Lower lobe of right lung (tissue), 2 donors: ENCODE measurements around the gene RAD18. TPM values are rescaled to one million over a fixed set of nuclear protein-coding genes. Genes with fewer than 3 reads are reported as not detected.

ENCODE experiments used
- ATAC-seq, 2 donors: fragments of 200-7000 bp; cut with Tn5 transposase; one replicate each; pipeline ENCODE4 v1.9.1; 2020 to 2022; ENCODE audit warnings: mild to moderate bottlenecking in 2 of 2, moderate library complexity in 2 of 2
- DNase-seq: peaks from one replicate; pipeline ENCODE4 v3.0.0-alpha.2; 2020
- H3K27ac ChIP-seq: fragments of 200-600 bp; one replicate; pipeline ENCODE4 v1.8.0; 2022
- H3K27me3 ChIP-seq: fragments of 200-600 bp; one replicate; pipeline ENCODE4 v1.8.0; 2022; ENCODE audit warnings: low read depth
- H3K36me3 ChIP-seq: fragments of 200-600 bp; one replicate; pipeline ENCODE4 v1.8.0; 2022; ENCODE audit warnings: mild to moderate bottlenecking
- H3K4me1 ChIP-seq: fragments of 200-600 bp; one replicate; pipeline ENCODE4 v1.8.0; 2022
- H3K4me3 ChIP-seq: fragments of 200-600 bp; one replicate; pipeline ENCODE4 v1.8.0; 2022; ENCODE audit warnings: mild to moderate bottlenecking
- H3K9me3 ChIP-seq: fragments of 200-600 bp; one replicate; pipeline ENCODE4 v1.8.0; 2022
- CTCF ChIP-seq: fragments of 200-600 bp; IDR thresholded peaks from one replicate; pipeline ENCODE4 v1.8.0; 2022; ENCODE audit warnings: antibody characterized with exemption, mild to moderate bottlenecking
- intact Hi-C: fragments of 100-400 bp; cut with DNase I; formaldehyde crosslinking; loops from one replicate; pipeline ENCODE4 v1.11.0; 2022
- total RNA-seq: library from RNA; stranded (reverse); fragmentation: NEBNext Ultra II Directional; extraction: Animal tissue kit (Norgen Biotek cat#: 25700); gene quantifications from one replicate; pipeline ENCODE4 v1.2.1, GENCODE V29; 2021
- donor health status: DM: no; HTN: yes; CAD: no; lungs with severe emphysema.

RAD18 gene
- total RNA-seq, 1 donor from 2014 or later = 12.6 TPM

DNA sequence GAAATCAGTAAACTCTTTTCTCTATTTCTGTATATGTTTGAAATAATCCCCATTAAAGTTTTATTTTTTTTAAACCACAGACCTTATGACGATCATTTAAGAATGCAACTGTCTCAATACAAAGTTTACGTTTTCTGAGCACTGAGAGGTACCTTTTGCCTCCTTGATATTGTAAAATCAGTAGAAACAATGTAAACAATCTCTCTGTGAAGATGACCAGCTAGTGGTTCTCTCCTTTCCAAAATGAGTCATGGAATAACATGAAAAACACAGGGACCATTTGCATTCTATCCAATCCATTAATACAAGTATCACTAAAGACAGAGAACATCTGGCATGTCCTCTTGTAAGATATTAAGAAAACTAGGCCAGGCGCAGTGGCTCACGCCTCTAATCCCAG lies 48.8 kb downstream of the RAD18 start:
- H3K36me3 ChIP-seq = no peaks in the 10 kb centered on the region
- no peak for DNase-seq
- intact Hi-C loops = no loop called here
- ATAC-seq = no peak
- H3K27me3 ChIP-seq = no peaks in the 10 kb centered on the region
- H3K9me3 ChIP-seq = no peaks in the 10 kb centered on the region
- no peak overlapping the region for H3K4me3 ChIP-seq
- no peak overlapping the region for H3K27ac ChIP-seq
- H3K4me1 ChIP-seq = no peaks in the 10 kb centered on the region
- TF ChIP-seq CTCF = no peak

DNA sequence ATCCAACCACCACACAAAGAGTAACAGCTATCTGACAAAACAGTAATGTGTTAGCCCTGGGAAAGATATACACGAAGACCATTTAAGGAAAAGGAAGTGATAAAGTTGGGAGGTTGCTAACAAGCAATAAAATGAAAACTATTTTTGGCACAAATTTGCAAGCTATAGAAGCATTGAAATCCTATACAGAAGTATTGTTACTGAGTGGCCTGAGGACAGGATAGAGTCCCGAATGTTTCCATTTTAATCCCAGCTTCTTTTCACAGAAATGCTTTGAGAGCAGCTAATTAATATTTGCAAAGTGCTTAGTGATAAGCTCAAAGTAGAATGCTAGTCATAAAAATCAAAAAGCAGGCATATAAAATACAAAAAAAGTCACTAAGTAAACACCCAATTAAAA lies 51.5 kb downstream of the RAD18 start:
- intact Hi-C loops = no loop called here

GRCh38 chr3:8909160-8909559 lies 54.1 kb downstream of the RAD18 start:
- TF ChIP-seq CTCF = no peak

More for the DNA sequence above, 51.5 kb downstream of the RAD18 start:
- H3K9me3 ChIP-seq = no peaks in the 10 kb centered on the region
- H3K36me3 ChIP-seq = no peaks in the 10 kb centered on the region
- H3K4me3 ChIP-seq = no peak overlapping the region
- no peaks in the 10 kb centered on the region for H3K4me1 ChIP-seq
- no peak for TF ChIP-seq CTCF
- ATAC-seq (no peak), DNase-seq (no peak)
- H3K27me3 ChIP-seq = no peaks in the 10 kb centered on the region
- H3K27ac ChIP-seq = no peak overlapping the region

GRCh38 chr3:8903191-8903590 lies 60.1 kb downstream of the RAD18 start:
- DNase-seq = no peak
- peaks cover 4% of the 10 kb centered on the region for H3K36me3 ChIP-seq
- intact Hi-C loops = no loop called here
- H3K27me3 ChIP-seq = no peaks in the 10 kb centered on the region
- no peak for TF ChIP-seq CTCF
- H3K9me3 ChIP-seq = no peaks in the 10 kb centered on the region
- no peak for ATAC-seq
- no peak overlapping the region for H3K4me3 ChIP-seq
- H3K27ac ChIP-seq = no peak overlapping the region
- H3K4me1 ChIP-seq = no peaks in the 10 kb centered on the region

More at GRCh38 chr3:8909160-8909559, 54.1 kb downstream of the RAD18 start:
- ATAC-seq (no peak), DNase-seq (no peak)
- Histone ChIP-seq H3K9me3 (no peaks in the 10 kb centered on the region), H3K4me3 (no peak overlapping the region), H3K4me1 (no peaks in the 10 kb centered on the region), H3K36me3 (no peaks in the 10 kb centered on the region), H3K27ac (no peak overlapping the region), H3K27me3 (no peaks in the 10 kb centered on the region)
- intact Hi-C loops = no loop called here

GRCh38 chr3:8900869-8901268 lies 62.4 kb downstream of the RAD18 start:
- Histone ChIP-seq H3K9me3 (no peaks in the 10 kb centered on the region), H3K27ac (no peak overlapping the region), H3K4me1 (no peaks in the 10 kb centered on the region), H3K36me3 (peaks cover 12% of the 10 kb centered on the region), H3K27me3 (no peaks in the 10 kb centered on the region), H3K4me3 (no peak overlapping the region)
- no peak for TF ChIP-seq CTCF
- DNase-seq = no peak
- intact Hi-C loops = no loop called here
- ATAC-seq = no peak
